Cardiac fibroblast (primary cell): Measurements from ENCODE around the gene OGFOD1.

Experiments used
- DNase-seq, 2 donors: peaks; one replicate each; pipeline versions ENCODE4 v3.0.0 to v3.0.0-alpha.2; 2010; ENCODE audit warnings: low read depth in 2 of 2
- H3K4me3 ChIP-seq, 2 donors: replicated peaks in 1 of 2; 1 replicate in 1 of 2; 2 replicates in 1 of 2; pipeline ENCODE4 v1.5.1; 2011; ENCODE audit warnings: low read depth in 2 of 2, low read length in 2 of 2, mild to moderate bottlenecking in 2 of 2, moderate library complexity in 1 of 2
- TF ChIP-seq, protein P1 (sequence below): IDR thresholded peaks from one replicate; pipeline ENCODE4 v1.5.1; 2011; ENCODE audit warnings: low read depth, mild to moderate bottlenecking, low read length, inconsistent platforms

OGFOD1 gene

GRCh38 chr16:56478281-56479049 is 27.1 kb downstream of the OGFOD1 start:
- TF ChIP-seq, protein P1, sequence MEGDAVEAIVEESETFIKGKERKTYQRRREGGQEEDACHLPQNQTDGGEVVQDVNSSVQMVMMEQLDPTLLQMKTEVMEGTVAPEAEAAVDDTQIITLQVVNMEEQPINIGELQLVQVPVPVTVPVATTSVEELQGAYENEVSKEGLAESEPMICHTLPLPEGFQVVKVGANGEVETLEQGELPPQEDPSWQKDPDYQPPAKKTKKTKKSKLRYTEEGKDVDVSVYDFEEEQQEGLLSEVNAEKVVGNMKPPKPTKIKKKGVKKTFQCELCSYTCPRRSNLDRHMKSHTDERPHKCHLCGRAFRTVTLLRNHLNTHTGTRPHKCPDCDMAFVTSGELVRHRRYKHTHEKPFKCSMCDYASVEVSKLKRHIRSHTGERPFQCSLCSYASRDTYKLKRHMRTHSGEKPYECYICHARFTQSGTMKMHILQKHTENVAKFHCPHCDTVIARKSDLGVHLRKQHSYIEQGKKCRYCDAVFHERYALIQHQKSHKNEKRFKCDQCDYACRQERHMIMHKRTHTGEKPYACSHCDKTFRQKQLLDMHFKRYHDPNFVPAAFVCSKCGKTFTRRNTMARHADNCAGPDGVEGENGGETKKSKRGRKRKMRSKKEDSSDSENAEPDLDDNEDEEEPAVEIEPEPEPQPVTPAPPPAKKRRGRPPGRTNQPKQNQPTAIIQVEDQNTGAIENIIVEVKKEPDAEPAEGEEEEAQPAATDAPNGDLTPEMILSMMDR, result no peak
- DNase-seq, result no peak

DNA sequence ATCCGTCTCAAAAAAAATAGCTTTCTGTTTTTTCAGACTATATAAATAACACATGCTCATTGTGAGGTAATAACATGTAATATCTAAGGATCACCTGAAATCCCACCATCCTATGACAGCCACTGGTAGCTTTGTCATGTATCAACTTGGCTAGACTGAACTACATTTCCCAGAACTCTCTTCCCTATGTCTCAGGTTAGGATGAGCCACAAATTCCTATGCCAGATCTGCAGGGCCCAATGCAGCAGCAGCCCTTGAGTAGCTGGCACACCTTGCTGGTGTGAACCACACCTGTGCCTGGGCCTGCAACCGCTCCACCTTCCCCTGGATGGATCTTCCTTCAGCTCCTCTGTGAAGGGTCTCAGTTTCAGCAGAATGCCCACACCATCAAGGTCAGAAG is 28.1 kb downstream of the OGFOD1 start:
- TF ChIP-seq, protein P1, result no peak
- H3K4me3 ChIP-seq, result no peak overlapping the region
- DNase-seq, result no peak

More at GRCh38 chr16:56478281-56479049, 27.1 kb downstream of the OGFOD1 start:
- H3K4me3 ChIP-seq, result no peak overlapping the region

DNA sequence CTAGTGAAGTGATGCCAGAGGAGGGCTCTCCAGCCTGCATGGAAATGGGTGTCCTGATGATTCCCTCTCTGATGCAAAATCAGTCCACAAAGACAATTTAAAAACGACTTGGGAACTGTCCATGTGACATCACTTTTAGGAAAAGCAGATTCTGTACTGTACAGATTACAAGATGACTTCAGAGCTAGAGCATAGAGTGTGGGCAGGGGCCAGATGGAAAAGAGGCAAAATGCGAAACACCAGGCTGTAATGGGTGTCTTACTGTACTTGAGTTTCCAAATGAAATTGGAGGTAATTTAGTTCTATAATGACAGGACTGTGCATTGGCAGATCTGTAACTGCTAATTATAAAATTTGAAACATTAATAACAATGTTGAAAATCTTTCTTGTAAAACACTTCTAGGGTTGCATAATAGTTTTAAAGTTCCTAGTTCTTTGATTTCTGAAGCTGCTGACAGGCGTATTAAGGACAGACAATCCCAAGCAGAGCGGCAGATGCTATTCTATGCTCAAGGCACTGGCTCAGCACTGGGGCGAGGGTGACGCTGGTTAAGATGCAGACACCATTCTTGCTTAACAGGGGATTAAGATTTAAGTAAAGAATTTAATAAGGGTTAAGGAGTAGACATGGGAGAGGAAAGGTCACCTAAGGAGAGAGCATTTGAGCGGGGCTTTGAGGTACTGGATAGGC is 29.6 kb downstream of the OGFOD1 start:
- no peak overlapping the region for H3K4me3 ChIP-seq
- TF ChIP-seq, protein P1, result no peak
- no peak for DNase-seq

- TF ChIP-seq, protein P1, result no peak
- DNase-seq, result peak in 1 of 2 donors; percentile 30
- no peak overlapping the region for H3K4me3 ChIP-seq
Observed at GRCh38 chr16:56481468-56482122, 30.2 kb downstream of the OGFOD1 start.

GRCh38 chr16:56482683-56483236 is 31.4 kb downstream of the OGFOD1 start:
- TF ChIP-seq, protein P1, result no peak
- no peak for DNase-seq
- H3K4me3 ChIP-seq, result no peak overlapping the region

- DNase-seq, result no peak
- no peak overlapping the region for H3K4me3 ChIP-seq
- TF ChIP-seq, protein P1, result no peak
Observed at GRCh38 chr16:56483394-56483793, 32.0 kb downstream of the OGFOD1 start.
